ENCODE results near the gene SEC62.

The SEC62 gene

GRCh38 chr3:170046269-170047132, 79.9 kb downstream of the SEC62 start:
- Histone ChIP-seq H3K4me1 (ENCODE audit: insufficient read depth, low read length) (no peaks in the 10 kb centered on the region), H3K9me3 (ENCODE audit: control insufficient read depth, insufficient read depth, low read length) (no peaks in the 10 kb centered on the region), H3K9ac (ENCODE audit: low read depth, low read length) (no peak overlapping the region), H3K36me3 (ENCODE audit: insufficient read depth, low read length) (no peaks in the 10 kb centered on the region)

DNA sequence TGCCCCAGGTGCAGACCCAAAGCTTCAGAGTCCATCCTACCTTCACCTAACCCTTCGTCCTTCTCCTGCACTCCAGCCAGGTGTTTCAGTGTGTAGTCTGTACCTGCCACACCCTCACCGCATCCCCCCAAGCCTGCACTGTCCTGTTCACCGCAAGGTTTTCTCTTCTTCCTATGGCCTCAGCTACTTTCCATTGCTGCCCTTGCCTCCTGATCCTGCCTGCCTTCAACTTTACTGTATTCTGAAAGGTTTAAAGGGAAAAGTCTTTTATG, 80.5 kb downstream of the SEC62 start:
- Histone ChIP-seq H3K36me3 (ENCODE audit: insufficient read depth, low read length) (no peaks in the 10 kb centered on the region), H3K9ac (ENCODE audit: low read depth, low read length) (no peak overlapping the region), H3K9me3 (ENCODE audit: control insufficient read depth, insufficient read depth, low read length) (no peaks in the 10 kb centered on the region), H3K4me1 (ENCODE audit: insufficient read depth, low read length) (no peaks in the 10 kb centered on the region)
